Vagina (tissue), 2 donors: ENCODE results near the gene RAD23A.
A peak's percentile ranks its signal among the peaks of the same experiment; 100 is the strongest.

Source experiments
- CTCF ChIP-seq, 3 experiments: fragments of 450-650 bp in 2 of 3; fragments of 200-600 bp in 1 of 3; sonication (generic) in 1 of 3; IDR thresholded peaks; one replicate each; pipeline ENCODE4 v1.5.1; 2017 to 2019; ENCODE audit warnings: antibody characterized with exemption in 3 of 3, mild to moderate bottlenecking in 2 of 3, moderate library complexity in 2 of 3
- POLR2A ChIP-seq, 2 donors: fragments of 450-650 bp; IDR thresholded peaks; one replicate each; pipeline ENCODE4 v1.6.1; 2017; ENCODE audit warnings: antibody characterized with exemption in 2 of 2, mild to moderate bottlenecking in 2 of 2, moderate library complexity in 2 of 2
- POLR2AphosphoS5 ChIP-seq, 2 donors: sonication (generic); formaldehyde crosslinking; IDR thresholded peaks; one replicate each; pipeline ENCODE4 v1.9.0; 2017; ENCODE audit warnings: antibody characterized with exemption in 2 of 2, mild to moderate bottlenecking in 2 of 2, low read depth in 1 of 2; ENCODE audit not compliant: insufficient read depth in 1 of 2

- no peak for TF ChIP-seq CTCF (IDR thresholded peaks at IDR 0.05)
- TF ChIP-seq POLR2A (IDR thresholded peaks at IDR 0.05), result peak in 1 of 2 donors; percentile 80
- peak; percentile 89 to 97 for TF ChIP-seq POLR2AphosphoS5 (IDR thresholded peaks at IDR 0.05; ENCODE audit: insufficient read depth in 1 of 2, low read depth in 1 of 2)
These were observed at the start of gene RAD23A for GRCh38 chr19:12945479-12946091.
